HepG2 (cell line): ENCODE data around the gene NTMT1. TPM values are rescaled to one million over a fixed set of nuclear protein-coding genes. Genes with fewer than 3 reads are reported as not detected.
A peak's percentile ranks its signal among the peaks of the same experiment; 100 is the strongest.

Experiments
- ATAC-seq: fragments of 200-7000 bp; cut with Tn5 transposase; 3 replicates; pipeline ENCODE4 v1.9.1; 2020; ENCODE audit warnings: mild to moderate bottlenecking, moderate library complexity
- BruUV-seq: library from RNA; stranded (reverse); fragments of 400-500 nt; replicated peaks from 2 replicates; lab custom pipeline; 2021; lab: Mats Ljungman, UMichigan
- CTCF ChIA-PET: fragments of 300-600 bp; formaldehyde crosslinking; extraction: SDS; loops from one replicate; lab custom pipeline; 2021; ENCODE audit warnings: low total read pairs, inconsistent platforms, low intra/inter-chr PET ratio; lab: Yijun Ruan, JAX
- POLR2A ChIA-PET: fragments of 350-600 bp; sonication (Branson Sonifier 250); formaldehyde crosslinking; loops from one replicate; lab custom pipeline; 2020; ENCODE audit warnings: antibody characterized with exemption, inconsistent platforms; lab: Yijun Ruan, JAX
- DNase-seq: peaks from one replicate; pipeline ENCODE4 v3.0.0-alpha.2; 2015; ENCODE audit warnings: low spot score
- FAIRE-seq: peaks from 3 replicates; lab custom pipeline; 2011; peaks lifted over from hg19 to GRCh38; lab: Jason Lieb, UNC
- H2AFZ ChIP-seq: one replicate; pipeline ENCODE4 v1.6.1; 2011; ENCODE audit warnings: low read length, inconsistent platforms
- H3K27ac ChIP-seq: fragments of 300-600 bp; 3 replicates; pipeline ENCODE4 v1.8.0; 2011; ENCODE audit warnings: mixed run types, mild to moderate bottlenecking, mixed read lengths, low read length, inconsistent platforms; ENCODE audit not compliant: insufficient read depth; ENCODE audit errors: extremely low read length
- H3K27me3 ChIP-seq, 2 experiments: fragments of 200-600 bp in 1 of 2; 2 replicates in 1 of 2; 3 replicates in 1 of 2; pipeline versions ENCODE4 v1.6.0 to v1.8.0; 2011; ENCODE audit warnings: low read length in 2 of 2, mild to moderate bottlenecking in 2 of 2, moderate library complexity in 2 of 2, inconsistent platforms in 1 of 2; ENCODE audit not compliant: insufficient read depth in 2 of 2, control insufficient read depth in 1 of 2
- H3K36me3 ChIP-seq, 2 experiments: fragments of 200-600 bp in 1 of 2; replicated peaks in 1 of 2; 2 replicates in 1 of 2; 3 replicates in 1 of 2; pipeline versions ENCODE4 v1.5.1 to v1.8.0; 2011; ENCODE audit warnings: low read length in 2 of 2, inconsistent platforms in 1 of 2; ENCODE audit not compliant: insufficient read depth in 2 of 2, control insufficient read depth in 1 of 2
- H3K4me1 ChIP-seq: 2 replicates; pipeline ENCODE4 v1.5.1; 2012; ENCODE audit warnings: low read length, inconsistent platforms; ENCODE audit not compliant: insufficient read depth
- H3K4me2 ChIP-seq: 2 replicates; pipeline ENCODE4 v1.6.0; 2011; ENCODE audit warnings: low read depth, low read length, inconsistent platforms
- H3K4me3 ChIP-seq, 3 experiments: fragments of 200-600 bp in 1 of 3; sonication (generic), shearing (Covaris generic) in 1 of 3; replicated peaks in 1 of 3; 2 replicates each; pipeline ENCODE4 v1.5.1; 2011 to 2016; ENCODE audit warnings: low read length in 3 of 3, inconsistent platforms in 2 of 3, low read depth in 2 of 3, mild to moderate bottlenecking in 2 of 3, control low read depth in 1 of 3, mixed read lengths in 1 of 3; ENCODE audit not compliant: insufficient read depth in 1 of 3
- H3K79me2 ChIP-seq: one replicate; pipeline ENCODE4 v1.6.1; 2011; ENCODE audit warnings: low read length, inconsistent platforms; ENCODE audit not compliant: insufficient read depth
- H3K9ac ChIP-seq: 2 replicates; pipeline ENCODE4 v1.6.0; 2011; ENCODE audit warnings: mild to moderate bottlenecking, low read depth, low read length, inconsistent platforms; ENCODE audit not compliant: insufficient read depth
- H3K9me3 ChIP-seq: 2 replicates; pipeline ENCODE4 v1.5.1; 2012; ENCODE audit warnings: mild to moderate bottlenecking, low read length
- H4K20me1 ChIP-seq: 2 replicates; pipeline ENCODE4 v1.6.0; 2011; ENCODE audit warnings: inconsistent platforms, mild to moderate bottlenecking, low read length, moderate library complexity; ENCODE audit not compliant: insufficient read depth
- CBX1 ChIP-seq: IDR thresholded peaks from one replicate; pipeline ENCODE4 v1.6.1; 2016; ENCODE audit warnings: antibody characterized with exemption, low read depth
- ELF3 ChIP-seq: IDR thresholded peaks from 2 replicates; pipeline ENCODE4 v1.6.1; 2016; ENCODE audit warnings: missing genetic modification reagents, missing compliant biosample characterization
- GABPA ChIP-seq, 2 experiments: IDR thresholded peaks; 2 replicates each; pipeline ENCODE4 v1.6.1; 2011 to 2016; ENCODE audit warnings: low read depth in 2 of 2, low read length in 1 of 2, missing biosample characterization in 1 of 2, missing genetic modification characterization in 1 of 2
- HNRNPLL ChIP-seq: fragments of 200-400 bp; formaldehyde crosslinking; IDR thresholded peaks from 2 replicates; pipeline ENCODE4 v1.6.1; 2017; ENCODE audit warnings: mild to moderate bottlenecking, low read depth, low read length; ENCODE audit not compliant: poor library complexity, severe bottlenecking
- KDM2A ChIP-seq: sonication (generic); formaldehyde crosslinking; IDR thresholded peaks from 2 replicates; pipeline ENCODE4 v1.4.0; 2020; ENCODE audit warnings: low read depth, missing genetic modification reagents, borderline replicate concordance
- MED1 ChIP-seq: sonication (generic); formaldehyde crosslinking; IDR thresholded peaks from 2 replicates; pipeline ENCODE4 v1.4.0; 2020; ENCODE audit warnings: missing genetic modification reagents
- MXI1 ChIP-seq: IDR thresholded peaks from 3 replicates; pipeline ENCODE4 v1.6.1; 2012; ENCODE audit warnings: low read depth, low read length, inconsistent platforms, borderline replicate concordance
- NCOA2 ChIP-seq: sonication (generic); formaldehyde crosslinking; IDR thresholded peaks from 2 replicates; pipeline ENCODE4 v1.8.0; 2022; ENCODE audit warnings: inconsistent platforms
- RAD51 ChIP-seq: fragments of 450-650 bp; IDR thresholded peaks from 2 replicates; pipeline ENCODE4 v1.6.1; 2016; ENCODE audit warnings: borderline replicate concordance
- SP140L ChIP-seq: sonication (generic); formaldehyde crosslinking; IDR thresholded peaks from 2 replicates; pipeline ENCODE4 v1.4.0; 2020; ENCODE audit warnings: missing genetic modification reagents, borderline replicate concordance
- TBP ChIP-seq: sonication (generic); formaldehyde crosslinking; IDR thresholded peaks from 2 replicates; pipeline ENCODE4 v1.5.0; 2020; ENCODE audit warnings: missing genetic modification reagents
- THAP11 ChIP-seq: IDR thresholded peaks from 2 replicates; pipeline ENCODE4 v1.6.1; 2016; ENCODE audit warnings: missing biosample characterization, missing genetic modification reagents
- ZNF234 ChIP-seq: sonication (generic); formaldehyde crosslinking; conservative IDR thresholded peaks from 2 replicates; pipeline ENCODE4 v1.5.1; 2020; ENCODE audit warnings: mild to moderate bottlenecking, missing genetic modification reagents
- ZNF260 ChIP-seq: sonication (generic); formaldehyde crosslinking; IDR thresholded peaks from 2 replicates; pipeline ENCODE4 v1.4.0; 2020; ENCODE audit warnings: missing genetic modification reagents, low read depth, mild to moderate bottlenecking, borderline replicate concordance
- ZNF337 ChIP-seq: sonication (generic); formaldehyde crosslinking; IDR thresholded peaks from 2 replicates; pipeline ENCODE4 v1.5.1; 2020; ENCODE audit warnings: missing genetic modification reagents, low read depth, mild to moderate bottlenecking, borderline replicate concordance
- ZNF7 ChIP-seq: IDR thresholded peaks from 2 replicates; pipeline ENCODE4 v1.6.1; 2016; ENCODE audit warnings: missing biosample characterization, missing genetic modification reagents
- WGBS: methylation state at CpG from one replicate; pipeline ENCODE4 v1.1.6; 2017; ENCODE audit warnings: low lambda C conversion rate; 5-methylcytosine and 5-hydroxymethylcytosine counted together
- in situ Hi-C: cut with HindIII; loops from 2 replicates; pipeline ENCODE4 v1.10.0; 2017; ENCODE audit warnings: low pct_unique_long_range_greater_than_20kb; ENCODE audit not compliant: extremely low pct_ligation_motif_present
- intact Hi-C: fragments of 100-400 bp; cut with micrococcal nuclease; formaldehyde crosslinking; loops from one replicate; pipeline ENCODE4 v1.10.0; 2022; ENCODE audit not compliant: unreplicated experiment
- polyA plus RNA-seq, 8 experiments: library from polyadenylated mRNA; depleted of rRNA in 3 of 8; stranded (reverse) in 7 of 8; unstranded in 1 of 8; fragments of >200 nt; fragmentation: Illumina TruSeq in 4 of 8; extraction: Trizol in 4 of 8; gene quantifications; 2 replicates each; pipeline versions ENCODE4 v1.2.1 to v1.2.3, GENCODE V29; 2011 to 2016; ENCODE audit warnings: low read depth in 4 of 8, missing spikeins in 1 of 8, mixed read lengths in 1 of 8; ENCODE audit not compliant: insufficient read depth in 1 of 8
- total RNA-seq, 5 experiments: library from RNA; depleted of rRNA; stranded (reverse); fragments of >200 nt; fragmentation: Illumina TruSeq; extraction: Trizol; gene quantifications; 2 replicates each; pipeline ENCODE4 v1.2.3, GENCODE V29; 2016; ENCODE audit warnings: low read depth in 1 of 5
- TF ChIP-seq, protein P1 (sequence below): sonication (generic); formaldehyde crosslinking; conservative IDR thresholded peaks from 2 replicates; pipeline ENCODE4 v1.8.1; 2023; ENCODE audit warnings: missing genetic modification reagents
- TF ChIP-seq, protein P2 (sequence below): sonication (generic); formaldehyde crosslinking; IDR thresholded peaks from 2 replicates; pipeline ENCODE4 v1.8.0; 2022; ENCODE audit warnings: missing genetic modification reagents, low read depth, mild to moderate bottlenecking, borderline replicate concordance
- TF ChIP-seq, protein P3 (sequence below): sonication (generic); formaldehyde crosslinking; IDR thresholded peaks from 2 replicates; pipeline ENCODE4 v1.8.1; 2023; ENCODE audit warnings: mild to moderate bottlenecking, missing genetic modification reagents
- TF ChIP-seq, protein P4 (sequence below): sonication (generic); formaldehyde crosslinking; IDR thresholded peaks from 2 replicates; pipeline ENCODE4 v1.4.0; 2020; ENCODE audit warnings: missing genetic modification reagents
- TF ChIP-seq, protein P5 (sequence below): sonication (generic); formaldehyde crosslinking; IDR thresholded peaks from 2 replicates; pipeline ENCODE4 v1.5.0; 2020; ENCODE audit warnings: missing genetic modification reagents, mild to moderate bottlenecking, borderline replicate concordance

The NTMT1 gene
- total and polyA plus RNA-seq, 2 of the 13 experiments (the other 11 are each of a cell fraction or from before 2014, with no cell fraction given), result 49.1 to 53.8 TPM

DNA sequence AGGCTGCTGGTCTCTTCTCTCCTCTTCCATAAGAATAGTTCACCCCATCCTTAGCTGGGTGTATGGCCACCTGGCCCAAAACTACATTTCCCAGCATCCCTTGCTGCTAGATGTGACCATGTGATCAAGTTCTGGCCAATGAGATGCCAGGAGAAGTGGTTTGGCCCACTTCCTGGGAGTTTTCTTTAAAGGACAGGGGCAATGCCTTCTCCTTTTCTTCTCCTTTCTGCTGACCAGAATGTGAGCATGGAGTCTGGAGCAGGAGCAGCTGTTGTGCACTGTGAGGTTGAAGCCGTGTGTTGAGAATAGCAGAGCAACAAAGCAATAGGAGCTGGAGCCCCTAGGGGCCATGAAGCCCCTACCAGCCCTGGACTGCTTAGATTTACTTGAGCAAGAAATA is 41.8 kb upstream of the NTMT1 start:
- peak; percentile 82 for DNase-seq
- FAIRE-seq, result peak; percentile 98
- in situ Hi-C loops, result no loop called here
- TF ChIP-seq ELF3 (CRISPR knock-in tag) (no peak; the same call in 1 of the 2 replicates), KDM2A (CRISPR knock-in tag) (no peak), TBP (no peak), GABPA (IDR thresholded peaks at IDR 0.05; ENCODE audit: low read depth, low read length) (no peak), GABPA (CRISPR knock-in tag; IDR thresholded peaks at IDR 0.05; ENCODE audit: low read depth) (peak; percentile 71), MED1 (CRISPR knock-in tag) (no peak), MXI1 (no peak), ZNF234 (CRISPR knock-in tag) (no peak), CBX1 (no peak), THAP11 (CRISPR knock-in tag) (peak; percentile 100), ZNF337 (CRISPR knock-in tag) (no peak), ZNF260 (CRISPR knock-in tag) (no peak), SP140L (CRISPR knock-in tag) (no peak), ZNF7 (CRISPR knock-in tag) (no peak), NCOA2 (no peak), HNRNPLL (no peak), RAD51 (peak; percentile 51; the same call in 1 of the 2 replicates)
- TF ChIP-seq, protein P1, sequence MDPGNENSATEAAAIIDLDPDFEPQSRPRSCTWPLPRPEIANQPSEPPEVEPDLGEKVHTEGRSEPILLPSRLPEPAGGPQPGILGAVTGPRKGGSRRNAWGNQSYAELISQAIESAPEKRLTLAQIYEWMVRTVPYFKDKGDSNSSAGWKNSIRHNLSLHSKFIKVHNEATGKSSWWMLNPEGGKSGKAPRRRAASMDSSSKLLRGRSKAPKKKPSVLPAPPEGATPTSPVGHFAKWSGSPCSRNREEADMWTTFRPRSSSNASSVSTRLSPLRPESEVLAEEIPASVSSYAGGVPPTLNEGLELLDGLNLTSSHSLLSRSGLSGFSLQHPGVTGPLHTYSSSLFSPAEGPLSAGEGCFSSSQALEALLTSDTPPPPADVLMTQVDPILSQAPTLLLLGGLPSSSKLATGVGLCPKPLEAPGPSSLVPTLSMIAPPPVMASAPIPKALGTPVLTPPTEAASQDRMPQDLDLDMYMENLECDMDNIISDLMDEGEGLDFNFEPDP (CRISPR knock-in tag), result no peak
- TF ChIP-seq, protein P2, sequence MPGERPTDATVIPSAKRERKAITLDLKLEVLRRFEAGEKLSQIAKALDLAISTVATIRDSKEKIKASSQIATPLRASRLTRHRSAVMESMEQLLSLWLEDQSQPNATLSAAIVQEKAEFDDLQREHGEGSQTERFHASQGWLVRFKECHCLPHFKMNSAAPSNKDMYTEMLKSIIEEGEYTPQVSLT (CRISPR knock-in tag), result no peak
- TF ChIP-seq, protein P3, sequence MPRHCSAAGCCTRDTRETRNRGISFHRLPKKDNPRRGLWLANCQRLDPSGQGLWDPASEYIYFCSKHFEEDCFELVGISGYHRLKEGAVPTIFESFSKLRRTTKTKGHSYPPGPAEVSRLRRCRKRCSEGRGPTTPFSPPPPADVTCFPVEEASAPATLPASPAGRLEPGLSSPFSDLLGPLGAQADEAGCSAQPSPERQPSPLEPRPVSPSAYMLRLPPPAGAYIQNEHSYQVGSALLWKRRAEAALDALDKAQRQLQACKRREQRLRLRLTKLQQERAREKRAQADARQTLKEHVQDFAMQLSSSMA (CRISPR knock-in tag), result no peak
- TF ChIP-seq, protein P4, sequence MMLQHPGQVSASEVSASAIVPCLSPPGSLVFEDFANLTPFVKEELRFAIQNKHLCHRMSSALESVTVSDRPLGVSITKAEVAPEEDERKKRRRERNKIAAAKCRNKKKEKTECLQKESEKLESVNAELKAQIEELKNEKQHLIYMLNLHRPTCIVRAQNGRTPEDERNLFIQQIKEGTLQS, result no peak
- TF ChIP-seq, protein P5, sequence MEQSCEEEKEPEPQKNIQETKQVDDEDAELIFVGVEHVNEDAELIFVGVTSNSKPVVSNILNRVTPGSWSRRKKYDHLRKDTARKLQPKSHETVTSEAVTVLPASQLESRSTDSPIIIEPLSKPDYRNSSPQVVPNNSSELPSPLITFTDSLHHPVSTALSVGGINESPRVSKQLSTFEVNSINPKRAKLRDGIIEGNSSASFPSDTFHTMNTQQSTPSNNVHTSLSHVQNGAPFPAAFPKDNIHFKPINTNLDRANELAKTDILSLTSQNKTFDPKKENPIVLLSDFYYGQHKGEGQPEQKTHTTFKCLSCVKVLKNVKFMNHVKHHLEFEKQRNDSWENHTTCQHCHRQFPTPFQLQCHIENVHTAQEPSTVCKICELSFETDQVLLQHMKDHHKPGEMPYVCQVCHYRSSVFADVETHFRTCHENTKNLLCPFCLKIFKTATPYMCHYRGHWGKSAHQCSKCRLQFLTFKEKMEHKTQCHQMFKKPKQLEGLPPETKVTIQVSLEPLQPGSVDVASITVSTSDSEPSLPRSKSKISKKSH (CRISPR knock-in tag), result no peak

More for the DNA sequence above, 41.8 kb upstream of the NTMT1 start:
- ChIA-PET CTCF (no interaction called here), POLR2A (interaction anchor here (0.8 to 2.7 kb wide), 10 partner anchors 8 to 444 kb away, joined by 4 to 60 read pairs (median 8); no protein-coding TSS in a partner anchor)
- H3K79me2 ChIP-seq, result peaks cover 9% of the 10 kb centered on the region
- BruUV-seq, result no TSS peak
- intact Hi-C loops, result no loop called here
- peaks cover 70% of the 10 kb centered on the region for H3K4me1 ChIP-seq
- no peak overlapping the region for H3K9ac ChIP-seq
- H4K20me1 ChIP-seq, result no peaks in the 10 kb centered on the region
- no peaks in the 10 kb centered on the region for H3K27me3 ChIP-seq
- no peak overlapping the region for H3K4me3 ChIP-seq
- peak overlapping the region; percentile 76 for H2AFZ ChIP-seq
- no peaks in the 10 kb centered on the region for H3K9me3 ChIP-seq
- H3K27ac ChIP-seq, result peak overlapping the region; percentile 45
- WGBS, result 60% methylated on average over 1 of the region's 1 CpG
- peak overlapping the region; percentile 57 for H3K4me2 ChIP-seq
- peak; percentile 74 for ATAC-seq
- no peaks in the 10 kb centered on the region for H3K36me3 ChIP-seq
